Measurements from ENCODE around the gene KRT222.

Gene KRT222

GRCh38 chr17:40687106-40687505, 22.1 kb upstream of the KRT222 start:
- H2BK15ac ChIP-seq (ENCODE audit: low read depth, poor library complexity, severe bottlenecking): no peak overlapping the region
- H3K4me2 ChIP-seq (ENCODE audit: low read length, poor library complexity, severe bottlenecking): no peak overlapping the region
- H3K18ac ChIP-seq (ENCODE audit: low read depth in 1 of 2, low read length in 2 of 2): no peak overlapping the region
- no peak overlapping the region for H4K8ac ChIP-seq (ENCODE audit: low read length)
- no peaks in the 10 kb centered on the region for H3K27me3 ChIP-seq (ENCODE audit: control insufficient read depth in 1 of 2, insufficient read depth in 1 of 2, low read length in 2 of 2)
- no peak overlapping the region for H2BK120ac ChIP-seq (ENCODE audit: low read depth, low read length)
- no peak for DNase-seq
- H3K14ac ChIP-seq (ENCODE audit: low read length in 2 of 2): no peak overlapping the region
- H3K4me1 ChIP-seq (ENCODE audit: control insufficient read depth, insufficient read depth, low read depth, low read length): no peaks in the 10 kb centered on the region
- H3K9ac ChIP-seq (ENCODE audit: low read length): no peak overlapping the region
- H4K91ac ChIP-seq (ENCODE audit: low read length): no peak overlapping the region
- no peak overlapping the region for H2BK5ac ChIP-seq (ENCODE audit: low read depth, low read length, poor library complexity, severe bottlenecking)
- H3K79me1 ChIP-seq (replicated peaks; ENCODE audit: low read length, poor library complexity, severe bottlenecking): no peaks in the 10 kb centered on the region
- no peak overlapping the region for H3K4ac ChIP-seq (ENCODE audit: low read depth in 1 of 2, low read length in 2 of 2)
- H3K4me3 ChIP-seq (ENCODE audit: insufficient read depth in 1 of 2, low read depth in 1 of 2, low read length in 2 of 2): no peak overlapping the region
- H2AK5ac ChIP-seq (ENCODE audit: low read length, severe bottlenecking): no peak overlapping the region
- H3K27ac ChIP-seq (ENCODE audit: low read length, poor library complexity, severe bottlenecking): no peak overlapping the region
- 64% methylated on average over 1 of the region's 5 CpGs for WGBS
- H3K23ac ChIP-seq (ENCODE audit: low read length in 2 of 2): no peak overlapping the region
- no peak overlapping the region for H2AFZ ChIP-seq (ENCODE audit: low read depth, low read length)
- no peaks in the 10 kb centered on the region for H3K36me3 ChIP-seq (ENCODE audit: control insufficient read depth in 1 of 2, insufficient read depth in 2 of 2, low read depth in 1 of 2, low read length in 2 of 2)
- no peaks in the 10 kb centered on the region for H3K9me3 ChIP-seq (ENCODE audit: control insufficient read depth, low read length)
- no peak overlapping the region for H2BK12ac ChIP-seq (ENCODE audit: low read length in 2 of 2)

- H3K9me3 ChIP-seq (ENCODE audit: control insufficient read depth, low read length): no peaks in the 10 kb centered on the region
Measured at GRCh38 chr17:40686192-40686591, 21.2 kb upstream of the KRT222 start.

GRCh38 chr17:40680998-40681397, 16.0 kb upstream of the KRT222 start:
- H3K27me3 ChIP-seq (ENCODE audit: control insufficient read depth in 1 of 2, insufficient read depth in 1 of 2, low read length in 2 of 2): peaks cover 0 to 15% of the 10 kb centered on the region in 2 experiments
- DNase-seq: no peak
- H4K91ac ChIP-seq (ENCODE audit: low read length): no peak overlapping the region
- no peak overlapping the region for H3K4me3 ChIP-seq (ENCODE audit: insufficient read depth in 1 of 2, low read depth in 1 of 2, low read length in 2 of 2)
- H4K8ac ChIP-seq (ENCODE audit: low read length): no peak overlapping the region
- no peaks in the 10 kb centered on the region for H3K79me1 ChIP-seq (replicated peaks; ENCODE audit: low read length, poor library complexity, severe bottlenecking)
- no peak overlapping the region for H3K23ac ChIP-seq (ENCODE audit: low read length in 2 of 2)
- no peak overlapping the region for H3K27ac ChIP-seq (ENCODE audit: low read length, poor library complexity, severe bottlenecking)
- H2BK120ac ChIP-seq (ENCODE audit: low read depth, low read length): no peak overlapping the region
- H3K9ac ChIP-seq (ENCODE audit: low read length): no peak overlapping the region
- H3K4me2 ChIP-seq (ENCODE audit: low read length, poor library complexity, severe bottlenecking): no peak overlapping the region
- H2AK5ac ChIP-seq (ENCODE audit: low read length, severe bottlenecking): no peak overlapping the region
- no peaks in the 10 kb centered on the region for H3K36me3 ChIP-seq (ENCODE audit: control insufficient read depth in 1 of 2, insufficient read depth in 2 of 2, low read depth in 1 of 2, low read length in 2 of 2)
- H2BK5ac ChIP-seq (ENCODE audit: low read depth, low read length, poor library complexity, severe bottlenecking): no peak overlapping the region
- no peak overlapping the region for H2BK15ac ChIP-seq (ENCODE audit: low read depth, poor library complexity, severe bottlenecking)
- no peak overlapping the region for H2BK12ac ChIP-seq (ENCODE audit: low read length in 2 of 2)
- H3K18ac ChIP-seq (ENCODE audit: low read depth in 1 of 2, low read length in 2 of 2): no peak overlapping the region
- H3K4me1 ChIP-seq (ENCODE audit: control insufficient read depth, insufficient read depth, low read depth, low read length): no peaks in the 10 kb centered on the region
- H2AFZ ChIP-seq (ENCODE audit: low read depth, low read length): no peak overlapping the region
- no peak overlapping the region for H3K14ac ChIP-seq (ENCODE audit: low read length in 2 of 2)
- no peaks in the 10 kb centered on the region for H3K9me3 ChIP-seq (ENCODE audit: control insufficient read depth, low read length)
- no peak overlapping the region for H3K4ac ChIP-seq (ENCODE audit: low read depth in 1 of 2, low read length in 2 of 2)

More at GRCh38 chr17:40686192-40686591, 21.2 kb upstream of the KRT222 start:
- Histone ChIP-seq H3K27ac (ENCODE audit: low read length, poor library complexity, severe bottlenecking) (no peak overlapping the region), H3K4me2 (ENCODE audit: low read length, poor library complexity, severe bottlenecking) (no peak overlapping the region), H3K4me1 (ENCODE audit: control insufficient read depth, insufficient read depth, low read depth, low read length) (no peaks in the 10 kb centered on the region), H4K91ac (ENCODE audit: low read length) (no peak overlapping the region), H2AK5ac (ENCODE audit: low read length, severe bottlenecking) (no peak overlapping the region), H3K4me3 (ENCODE audit: insufficient read depth in 1 of 2, low read depth in 1 of 2, low read length in 2 of 2) (no peak overlapping the region), H3K27me3 (ENCODE audit: control insufficient read depth in 1 of 2, insufficient read depth in 1 of 2, low read length in 2 of 2) (no peaks in the 10 kb centered on the region), H3K9ac (ENCODE audit: low read length) (no peak overlapping the region), H3K36me3 (ENCODE audit: control insufficient read depth in 1 of 2, insufficient read depth in 2 of 2, low read depth in 1 of 2, low read length in 2 of 2) (no peaks in the 10 kb centered on the region), H2AFZ (ENCODE audit: low read depth, low read length) (no peak overlapping the region), H2BK12ac (ENCODE audit: low read length in 2 of 2) (no peak overlapping the region), H3K14ac (ENCODE audit: low read length in 2 of 2) (no peak overlapping the region), H4K8ac (ENCODE audit: low read length) (no peak overlapping the region), H2BK5ac (ENCODE audit: low read depth, low read length, poor library complexity, severe bottlenecking) (no peak overlapping the region), H2BK15ac (ENCODE audit: low read depth, poor library complexity, severe bottlenecking) (no peak overlapping the region), H2BK120ac (ENCODE audit: low read depth, low read length) (no peak overlapping the region), H3K79me1 (replicated peaks; ENCODE audit: low read length, poor library complexity, severe bottlenecking) (no peaks in the 10 kb centered on the region), H3K18ac (ENCODE audit: low read depth in 1 of 2, low read length in 2 of 2) (no peak overlapping the region), H3K4ac (ENCODE audit: low read depth in 1 of 2, low read length in 2 of 2) (no peak overlapping the region), H3K23ac (ENCODE audit: low read length in 2 of 2) (no peak overlapping the region)
- 79% methylated on average over 4 of the region's 4 CpGs for WGBS
- no peak for DNase-seq

DNA sequence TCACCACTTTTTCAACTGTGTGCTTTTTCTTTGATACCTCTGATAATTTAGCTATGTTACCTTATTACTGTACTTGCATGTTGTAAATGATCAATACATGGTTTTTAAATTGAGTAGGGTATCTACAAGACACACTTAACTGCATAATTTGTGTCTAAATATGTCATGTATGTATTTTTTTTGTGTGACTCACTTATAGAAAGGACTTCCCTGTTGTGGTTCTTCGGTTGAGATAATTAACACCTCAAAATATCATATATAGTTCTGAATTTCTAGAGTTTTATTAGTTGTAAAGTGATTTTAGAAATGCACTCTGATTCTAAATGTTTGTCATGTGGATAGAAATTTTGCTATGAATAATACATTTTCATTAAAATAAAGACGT, 14.5 kb upstream of the KRT222 start:
- no CpG with 5 or more reads among the region's 2 CpGs for WGBS
- H3K23ac ChIP-seq (ENCODE audit: low read length in 2 of 2): no peak overlapping the region

More for the DNA sequence above, 14.5 kb upstream of the KRT222 start:
- Histone ChIP-seq H3K27me3 (ENCODE audit: control insufficient read depth in 1 of 2, insufficient read depth in 1 of 2, low read length in 2 of 2) (peaks cover 0 to 24% of the 10 kb centered on the region in 2 experiments), H4K91ac (ENCODE audit: low read length) (no peak overlapping the region), H2AK5ac (ENCODE audit: low read length, severe bottlenecking) (no peak overlapping the region), H3K4me2 (ENCODE audit: low read length, poor library complexity, severe bottlenecking) (no peak overlapping the region), H3K27ac (ENCODE audit: low read length, poor library complexity, severe bottlenecking) (no peak overlapping the region), H2BK5ac (ENCODE audit: low read depth, low read length, poor library complexity, severe bottlenecking) (no peak overlapping the region), H3K4ac (ENCODE audit: low read depth in 1 of 2, low read length in 2 of 2) (no peak overlapping the region), H2AFZ (ENCODE audit: low read depth, low read length) (no peak overlapping the region), H3K14ac (ENCODE audit: low read length in 2 of 2) (no peak overlapping the region), H3K9me3 (ENCODE audit: control insufficient read depth, low read length) (no peaks in the 10 kb centered on the region), H2BK15ac (ENCODE audit: low read depth, poor library complexity, severe bottlenecking) (no peak overlapping the region), H3K36me3 (ENCODE audit: control insufficient read depth in 1 of 2, insufficient read depth in 2 of 2, low read depth in 1 of 2, low read length in 2 of 2) (no peaks in the 10 kb centered on the region), H3K4me3 (ENCODE audit: insufficient read depth in 1 of 2, low read depth in 1 of 2, low read length in 2 of 2) (no peak overlapping the region), H2BK12ac (ENCODE audit: low read length in 2 of 2) (no peak overlapping the region), H4K8ac (ENCODE audit: low read length) (no peak overlapping the region), H3K79me1 (replicated peaks; ENCODE audit: low read length, poor library complexity, severe bottlenecking) (no peaks in the 10 kb centered on the region), H3K18ac (ENCODE audit: low read depth in 1 of 2, low read length in 2 of 2) (no peak overlapping the region), H3K9ac (ENCODE audit: low read length) (no peak overlapping the region), H2BK120ac (ENCODE audit: low read depth, low read length) (no peak overlapping the region), H3K4me1 (ENCODE audit: control insufficient read depth, insufficient read depth, low read depth, low read length) (no peaks in the 10 kb centered on the region)
- no peak for DNase-seq
